Adrenal gland (tissue), 12 donors: ENCODE measurements around the gene SYT5. TPM values are rescaled to one million over a fixed set of nuclear protein-coding genes. Genes with fewer than 3 reads are reported as not detected.
"Not testable (repeated sequence)": the region's sequence is repeated elsewhere in the genome, so short reads cannot be mapped to it uniquely, and the experiment has no call there.

Experiments used
- DNase-seq, 7 donors: peaks; one replicate each; pipeline ENCODE4 v3.0.0-alpha.2; 2019 to 2020
- H3K27ac ChIP-seq, 5 donors: fragments of 200-600 bp; sonication (generic) in 4 of 5; 1 replicate in 3 of 5; 2 replicates in 2 of 5; pipeline versions ENCODE4 v1.5.1 to v1.8.0; 2016 to 2020; ENCODE audit warnings: mild to moderate bottlenecking in 1 of 5
- H3K27me3 ChIP-seq: fragments of 200-600 bp; 2 replicates; pipeline ENCODE4 v1.8.0; 2021
- H3K36me3 ChIP-seq, 2 donors: fragments of 200-600 bp; replicated peaks in 1 of 2; 1 replicate in 1 of 2; 2 replicates in 1 of 2; pipeline versions ENCODE4 v1.5.1 to v1.8.0; 2018 to 2022
- H3K4me1 ChIP-seq, 2 donors: fragments of 200-600 bp; replicated peaks in 1 of 2; 1 replicate in 1 of 2; 2 replicates in 1 of 2; pipeline versions ENCODE4 v1.5.1 to v1.8.0; 2018 to 2021
- H3K4me3 ChIP-seq, 4 donors: fragments of 200-600 bp; sonication (generic) in 3 of 4; one replicate each; pipeline ENCODE4 v1.5.1; 2016 to 2018
- H3K9me3 ChIP-seq, 3 donors: fragments of 200-600 bp; sonication (generic) in 1 of 3; replicated peaks in 1 of 3; 1 replicate in 2 of 3; 2 replicates in 1 of 3; pipeline versions ENCODE4 v1.5.1 to v1.8.0; 2016 to 2021
- POLR2A ChIP-seq, 2 donors: fragments of 450-650 bp; IDR thresholded peaks; one replicate each; pipeline ENCODE4 v1.6.1; 2017; ENCODE audit warnings: antibody characterized with exemption in 2 of 2, mild to moderate bottlenecking in 2 of 2, moderate library complexity in 1 of 2
- WGBS, 4 donors: extraction: QIAGEN DNeasy Blood & Tissue Kit in 2 of 4; methylation state at CpG; one replicate each; pipeline versions ENCODE4 v1.1.5 to v1.1.7; 2013 to 2017; 5-methylcytosine and 5-hydroxymethylcytosine counted together
- intact Hi-C, 2 donors: fragments of 100-400 bp; cut with DNase I; formaldehyde crosslinking; loops; one replicate each; pipeline versions ENCODE4 v1.14.1 to v1.15.0; 2022 to 2023
- polyA plus RNA-seq, 3 donors: library from polyadenylated mRNA; stranded (reverse); fragments of 200-250 nt in 2 of 3; fragments of 350-450 nt in 1 of 3; fragmentation: Illumina TruSeq in 1 of 3; extraction: RNeasy Lipid Tissue Mini Kit (QIAGEN cat#74804) in 1 of 3; gene quantifications; one replicate each; pipeline ENCODE4 v1.2.3, GENCODE V29; 2013 to 2014
- total RNA-seq, 9 donors: library from RNA; depleted of rRNA in 4 of 9; stranded (reverse); fragments of >200 nt in 4 of 9; fragments of 120-200 nt in 1 of 9; fragmentation: NEBNext Ultra II Directional in 1 of 9; extraction: Animal tissue kit (Norgen Biotek cat#: 25700) in 1 of 9; gene quantifications; one replicate each; pipeline versions ENCODE4 v1.1.0 to v1.2.4, GENCODE V29; 2013 to 2023
- TF ChIP-seq, protein P1 (sequence below), 6 experiments: fragments of 450-650 bp in 4 of 6; fragments of 200-600 bp in 2 of 6; sonication (generic) in 1 of 6; IDR thresholded peaks; 1 replicate in 5 of 6; 2 replicates in 1 of 6; pipeline versions ENCODE4 v1.5.1 to v1.8.0; 2016 to 2021; ENCODE audit warnings: antibody characterized with exemption in 6 of 6, mild to moderate bottlenecking in 2 of 6, moderate library complexity in 1 of 6
- donor health status: healthy with polysubstance abuse.
- donor health status: Bipolar disorder and iron deficiency.
- donor health status: DM: yes; HTN: yes; CAD: no.
- donor health status: DM: no; HTN: no; CAD: no.
- donor health status: DM: no; HTN: no; CAD: no.
- donor health status: DM: yes; HTN: yes; CAD: no.

Gene SYT5
- total and polyA plus RNA-seq, 12 donors = 0.07 to 52.0 (median 10.6) TPM; not detected in 3

- no peaks in the 10 kb centered on the region for H3K9me3 ChIP-seq
- peaks cover 0 to 7% of the 10 kb centered on the region in 2 donors for H3K36me3 ChIP-seq
- H3K4me1 ChIP-seq = peaks cover 8 to 26% of the 10 kb centered on the region in 2 donors
- H3K4me3 ChIP-seq = peak overlapping the region in 2 of 4 donors; percentile 23 to 55
- no peaks in the 10 kb centered on the region for H3K27me3 ChIP-seq
- peak; percentile 96 to 99 (median 98) for DNase-seq
- TF ChIP-seq, protein P1, sequence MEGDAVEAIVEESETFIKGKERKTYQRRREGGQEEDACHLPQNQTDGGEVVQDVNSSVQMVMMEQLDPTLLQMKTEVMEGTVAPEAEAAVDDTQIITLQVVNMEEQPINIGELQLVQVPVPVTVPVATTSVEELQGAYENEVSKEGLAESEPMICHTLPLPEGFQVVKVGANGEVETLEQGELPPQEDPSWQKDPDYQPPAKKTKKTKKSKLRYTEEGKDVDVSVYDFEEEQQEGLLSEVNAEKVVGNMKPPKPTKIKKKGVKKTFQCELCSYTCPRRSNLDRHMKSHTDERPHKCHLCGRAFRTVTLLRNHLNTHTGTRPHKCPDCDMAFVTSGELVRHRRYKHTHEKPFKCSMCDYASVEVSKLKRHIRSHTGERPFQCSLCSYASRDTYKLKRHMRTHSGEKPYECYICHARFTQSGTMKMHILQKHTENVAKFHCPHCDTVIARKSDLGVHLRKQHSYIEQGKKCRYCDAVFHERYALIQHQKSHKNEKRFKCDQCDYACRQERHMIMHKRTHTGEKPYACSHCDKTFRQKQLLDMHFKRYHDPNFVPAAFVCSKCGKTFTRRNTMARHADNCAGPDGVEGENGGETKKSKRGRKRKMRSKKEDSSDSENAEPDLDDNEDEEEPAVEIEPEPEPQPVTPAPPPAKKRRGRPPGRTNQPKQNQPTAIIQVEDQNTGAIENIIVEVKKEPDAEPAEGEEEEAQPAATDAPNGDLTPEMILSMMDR (IDR thresholded peaks at IDR 0.05) = no peak
- peak; percentile 82 to 96 for TF ChIP-seq POLR2A (IDR thresholded peaks at IDR 0.05)
- 13 to 27% (median 20%) methylated on average over 16 to 29 of the region's 29 CpGs for WGBS, 4 donors
- peak overlapping the region; percentile 81 to 94 (median 86) for H3K27ac ChIP-seq
- intact Hi-C loops = no loop called here
Measured at GRCh38 chr19:55206664-55207500, 26.8 kb upstream of the SYT5 start.

- H3K36me3 ChIP-seq = peaks cover 0 to 30% of the 10 kb centered on the region in 2 donors
- TF ChIP-seq, protein P1 (IDR thresholded peaks at IDR 0.05) = peak in 3 of 6 experiments; percentile 7 to 20 (median 15)
- H3K4me3 ChIP-seq, H3K4me1 ChIP-seq, H3K27me3 ChIP-seq, intact Hi-C loops, H3K27ac ChIP-seq, H3K9me3 ChIP-seq: not testable (repeated sequence)
- DNase-seq = peak in 1 of 7 donors; percentile 28
- WGBS, 4 donors = 71 to 77% (median 76%) methylated on average over 10 of the region's 10 CpGs
Measured at GRCh38 chr19:55202199-55202598, 22.1 kb upstream of the SYT5 start.

- H3K36me3 ChIP-seq = peaks cover 0 to 30% of the 10 kb centered on the region in 2 donors
- no peak overlapping the region for H3K27ac ChIP-seq
Measured at GRCh38 chr19:55199620-55200204, 19.6 kb upstream of the SYT5 start.

GRCh38 chr19:55198651-55199050 lies 18.6 kb upstream of the SYT5 start:
- no peak for DNase-seq
- H3K36me3 ChIP-seq = peaks cover 0 to 30% of the 10 kb centered on the region in 2 donors
- H3K4me1 ChIP-seq = no peaks in the 10 kb centered on the region
- no peaks in the 10 kb centered on the region for H3K27me3 ChIP-seq
- WGBS, 4 donors = 69 to 82% (median 77%) methylated on average over 3 to 5 of the region's 5 CpGs
- no peak overlapping the region for H3K4me3 ChIP-seq
- no peak for TF ChIP-seq POLR2A (IDR thresholded peaks at IDR 0.05)
- H3K27ac ChIP-seq = no peak overlapping the region
- intact Hi-C loops = no loop called here
- no peaks in the 10 kb centered on the region for H3K9me3 ChIP-seq

More at GRCh38 chr19:55199620-55200204, 19.6 kb upstream of the SYT5 start:
- Histone ChIP-seq H3K9me3 (no peaks in the 10 kb centered on the region), H3K27me3 (no peaks in the 10 kb centered on the region), H3K4me3 (no peak overlapping the region), H3K4me1 (no peaks in the 10 kb centered on the region)
- TF ChIP-seq, protein P1 (IDR thresholded peaks at IDR 0.05) = no peak
- no peak for TF ChIP-seq POLR2A (IDR thresholded peaks at IDR 0.05)
- 61 to 71% (median 66%) methylated on average over 3 to 5 of the region's 5 CpGs for WGBS, 4 donors
- intact Hi-C loops = no loop called here
- no peak for DNase-seq
